HG02870 (cell line): ENCODE results near the gene OR2AG1.

Source experiments
- ATAC-seq: cut with Tn5 transposase; IDR thresholded peaks from one replicate; pipeline ENCODE4 v1.9.1; 2021; ENCODE audit warnings: mild to moderate bottlenecking, moderate library complexity; ENCODE audit not compliant: unreplicated experiment

OR2AG1 gene

GRCh38 chr11:6782720-6783119 lies at the start of gene OR2AG1:
Gene OR2AG1 (plus strand): TSS chr11:6783020. CDS start chr11:6785038, 2,018 bp downstream.
- no peak for ATAC-seq

GRCh38 chr11:6733326-6734275 lies 49.2 kb upstream of the OR2AG1 start:
- no peak for ATAC-seq

- ATAC-seq: no peak
These were observed 48.2 kb upstream of the OR2AG1 start for GRCh38 chr11:6734616-6735015.

DNA sequence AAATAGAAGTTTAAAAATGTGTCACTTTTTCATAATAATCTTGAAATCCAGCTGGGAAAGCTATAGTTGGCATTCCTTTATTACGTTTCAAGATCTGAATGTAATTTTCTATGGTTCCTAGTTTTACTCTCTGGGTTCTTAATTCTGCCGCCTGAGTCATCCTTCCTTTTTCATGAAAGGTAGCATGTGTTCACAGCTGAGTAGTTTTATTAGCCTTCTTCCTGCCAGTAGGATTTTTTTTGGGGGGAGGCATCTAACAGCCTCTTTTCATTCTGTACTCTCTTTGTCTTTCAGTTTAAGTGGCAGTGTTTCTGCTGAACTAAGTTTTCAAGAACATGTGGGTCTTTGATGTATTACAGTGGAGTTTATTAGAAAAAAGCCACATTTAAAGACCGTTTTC lies 47.5 kb upstream of the OR2AG1 start:
- no peak for ATAC-seq

DNA sequence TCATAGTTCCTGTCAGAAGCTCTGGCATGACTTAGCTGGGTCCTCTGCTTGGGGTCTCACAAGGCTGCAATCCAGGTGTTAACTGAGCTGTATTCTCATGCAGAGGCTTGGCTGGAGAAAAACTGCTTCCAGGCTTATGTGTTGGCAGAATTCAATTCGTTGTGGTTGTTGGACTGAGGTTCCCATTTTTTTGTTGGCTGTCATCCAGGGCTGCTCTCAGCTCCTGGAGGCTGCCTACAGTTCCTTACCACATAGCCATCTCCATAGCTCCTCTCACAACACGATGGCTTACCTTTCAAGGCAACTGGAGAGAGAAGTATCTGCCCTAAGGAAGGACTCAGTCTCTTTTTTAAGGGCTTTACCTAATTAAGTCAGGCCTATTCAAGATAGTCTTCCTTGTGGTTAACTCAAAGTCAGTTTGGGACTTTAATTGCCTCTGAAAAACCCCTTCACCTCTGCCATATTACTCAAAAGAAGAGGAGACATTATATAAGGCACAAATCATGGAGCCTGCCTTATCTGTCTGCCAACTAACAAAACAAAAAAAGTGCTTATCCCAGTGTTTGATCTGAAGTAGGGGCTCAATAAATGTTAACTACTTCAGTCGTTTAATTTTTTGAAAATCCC lies 46.2 kb upstream of the OR2AG1 start:
- peak; percentile 45 for ATAC-seq

GRCh38 chr11:6737872-6738466 lies 44.9 kb upstream of the OR2AG1 start:
- peak; percentile 68 for ATAC-seq

DNA sequence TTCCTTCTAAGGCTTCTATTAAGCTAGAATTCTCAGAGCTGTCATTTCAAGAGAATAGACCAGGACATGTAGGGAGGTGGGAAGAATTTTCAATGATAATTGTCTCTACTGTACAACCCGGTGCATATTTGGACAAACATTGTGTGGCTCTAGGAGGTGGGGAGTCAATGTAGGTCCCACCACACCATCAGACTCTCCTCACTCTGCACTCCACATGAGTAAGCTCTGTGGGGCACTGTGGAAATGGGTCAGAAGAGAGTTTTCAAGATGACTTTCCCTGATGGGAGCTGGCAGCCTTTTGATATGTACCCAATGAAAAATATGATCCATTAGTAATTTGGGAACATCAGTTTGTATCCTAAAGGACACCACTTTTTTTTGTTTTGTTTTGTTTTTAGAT lies 44.2 kb upstream of the OR2AG1 start:
- no peak for ATAC-seq

DNA sequence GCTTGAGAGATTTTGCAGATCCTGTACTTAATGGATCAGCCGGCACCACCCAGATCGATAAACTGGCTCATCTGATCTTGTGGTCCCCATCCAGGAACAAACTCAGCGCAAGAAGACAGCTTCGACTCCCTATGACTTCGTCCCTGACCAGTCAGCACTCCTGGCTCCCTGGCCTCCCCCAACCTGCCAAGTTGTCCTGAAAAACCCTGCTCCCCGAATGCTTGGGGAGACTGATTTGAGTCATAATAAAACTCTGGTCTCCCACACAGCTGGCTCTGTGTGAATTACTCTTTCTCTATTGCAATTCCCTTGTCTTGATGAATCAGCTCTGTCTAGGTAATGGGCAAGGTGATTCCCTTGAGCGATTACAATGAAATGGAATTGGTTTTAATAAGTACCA lies 40.6 kb upstream of the OR2AG1 start:
- ATAC-seq: no peak

- no peak for ATAC-seq
These were observed 37.8 kb upstream of the OR2AG1 start for GRCh38 chr11:6745018-6745417.

DNA sequence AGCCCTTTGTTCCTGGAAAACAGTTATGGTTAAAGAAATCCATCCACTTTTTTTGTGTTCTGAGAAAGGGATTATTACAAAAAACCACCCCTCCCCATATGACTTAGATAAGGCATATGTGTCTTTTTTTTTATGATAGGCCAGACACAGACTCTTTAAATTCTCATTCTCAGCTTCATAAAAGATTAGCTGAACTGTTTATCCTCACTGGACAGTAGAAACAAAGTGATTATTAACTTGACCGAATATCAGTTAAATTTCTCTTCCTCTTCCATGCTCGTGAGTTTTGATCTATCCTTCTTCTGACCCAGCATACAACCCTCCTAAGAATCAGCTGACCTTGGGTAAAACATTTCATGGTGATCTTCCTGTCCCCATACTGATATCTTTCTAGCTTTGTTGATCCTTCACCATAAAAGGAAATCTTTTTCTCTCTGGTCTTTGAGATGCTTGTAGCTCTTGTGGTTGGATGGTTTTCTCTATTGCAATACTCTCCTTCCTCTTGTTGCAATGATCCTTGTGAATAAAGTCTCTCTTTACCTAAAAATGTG lies 37.3 kb upstream of the OR2AG1 start:
- ATAC-seq: peak; percentile 61

DNA sequence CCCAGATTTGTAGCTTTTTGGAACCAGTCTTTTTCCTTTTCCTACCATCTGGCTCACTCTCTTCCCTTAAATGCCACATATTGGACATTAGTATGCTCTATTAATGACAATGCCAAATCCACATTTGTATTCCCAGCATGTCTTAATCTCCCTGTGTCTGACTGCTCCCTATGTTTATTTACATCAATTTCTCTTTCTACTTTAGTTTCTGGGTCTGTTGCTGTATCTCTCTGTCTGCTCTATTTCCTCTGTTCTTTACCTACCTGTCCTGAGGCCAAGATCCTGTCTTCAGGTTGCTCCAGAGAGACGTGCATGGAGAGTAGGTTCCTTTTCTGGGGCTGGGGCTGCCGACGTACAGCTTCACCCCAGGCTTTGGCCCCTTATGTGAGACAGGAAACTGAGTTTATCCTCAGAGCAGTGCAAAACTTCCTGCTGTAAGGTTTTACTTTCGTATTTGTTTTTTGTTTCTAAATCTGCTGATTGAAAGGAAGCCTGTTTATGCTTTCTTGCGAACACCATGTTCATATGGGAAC lies 36.7 kb upstream of the OR2AG1 start:
- peak; percentile 65 for ATAC-seq

- no peak for ATAC-seq
These were observed 36.2 kb upstream of the OR2AG1 start for GRCh38 chr11:6746626-6747025.

- no peak for ATAC-seq
These were observed 35.6 kb upstream of the OR2AG1 start for GRCh38 chr11:6747097-6747668.

DNA sequence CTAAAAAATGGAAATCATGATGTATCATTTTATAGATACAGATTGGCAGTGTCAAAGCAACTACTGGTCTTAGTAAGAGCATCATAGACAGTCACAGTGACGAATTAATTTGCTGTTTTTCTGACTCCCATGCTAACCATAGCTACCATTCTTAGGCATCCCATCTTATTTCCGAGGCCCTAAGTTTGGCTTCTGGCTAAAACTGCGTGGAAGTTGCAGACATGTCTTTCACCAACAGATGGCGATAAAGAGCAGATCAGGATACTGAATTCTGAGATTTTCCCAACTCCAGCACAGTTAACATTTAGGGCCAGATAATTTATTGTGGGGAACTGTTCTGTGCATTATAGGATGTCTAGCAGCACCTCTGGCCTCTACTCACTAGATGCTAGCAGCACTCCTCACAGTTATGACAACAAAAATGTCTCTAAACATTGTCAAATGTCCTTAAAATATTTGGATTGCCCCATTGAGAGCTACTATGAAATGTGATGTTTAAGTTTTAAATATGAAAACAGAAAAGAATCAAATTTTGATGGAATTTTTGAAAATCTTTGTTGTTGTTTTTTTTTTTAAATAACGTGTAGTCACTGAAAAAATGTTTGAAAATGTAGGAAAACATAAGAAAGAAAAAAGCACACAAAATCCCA lies 27.4 kb upstream of the OR2AG1 start:
- no peak for ATAC-seq

- no peak for ATAC-seq
These were observed 26.9 kb upstream of the OR2AG1 start for GRCh38 chr11:6755953-6756347.

GRCh38 chr11:6757373-6757967 lies 25.4 kb upstream of the OR2AG1 start:
- peak; percentile 67 for ATAC-seq

- ATAC-seq: peak; percentile 93
These were observed 10.6 kb upstream of the OR2AG1 start, which contains the start of gene OR2AG2 for GRCh38 chr11:6771926-6772893. Gene OR2AG2 (minus strand): TSS chr11:6771976. CDS start chr11:6768957, 3,019 bp downstream.

DNA sequence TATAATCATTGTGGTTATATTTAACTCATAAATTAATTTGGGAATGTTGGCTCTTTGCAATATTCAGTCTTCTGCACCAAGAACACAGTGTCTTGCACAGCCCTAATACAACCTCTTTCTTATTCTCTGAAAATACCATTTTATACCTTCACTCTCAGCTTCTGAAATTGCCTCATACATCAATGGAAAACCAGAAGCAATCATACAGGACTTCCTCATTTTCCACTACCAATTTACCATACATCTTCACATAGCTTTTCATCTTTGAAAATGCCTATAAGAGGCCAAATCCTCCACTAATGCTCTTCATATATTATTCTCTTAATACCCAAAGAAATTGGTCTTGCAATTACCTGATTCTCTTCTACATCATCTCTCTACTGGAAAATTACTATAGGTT lies 4.3 kb upstream of the OR2AG1 start:
- ATAC-seq: no peak

DNA sequence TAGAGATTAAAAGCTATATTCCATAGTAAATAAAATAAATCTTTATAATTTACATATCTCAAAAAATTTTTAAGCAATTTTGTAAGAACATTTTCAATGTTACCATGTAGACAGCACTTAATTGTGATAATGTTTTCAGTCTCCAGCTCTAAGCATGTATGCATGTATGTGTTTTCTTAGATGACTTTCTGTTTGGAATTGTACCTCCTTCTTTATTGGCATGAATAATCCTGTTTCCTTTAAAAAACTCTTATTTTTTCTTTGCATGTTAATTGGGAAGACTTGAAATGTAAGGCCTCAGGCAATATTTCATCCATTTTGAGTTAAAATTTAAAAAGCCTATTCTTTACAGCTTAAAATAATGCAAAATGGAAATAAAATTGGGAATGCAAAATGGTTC lies 2.0 kb upstream of the OR2AG1 start:
- no peak for ATAC-seq
